ENCODE measurements around the gene SNX25. TPM values are rescaled to one million over a fixed set of nuclear protein-coding genes. Genes with fewer than 3 reads are reported as not detected.
"Not testable (repeated sequence)": the region's sequence is repeated elsewhere in the genome, so short reads cannot be mapped to it uniquely, and the experiment has no call there.

SNX25 gene
- total and polyA plus RNA-seq, 8 donors: 4.8 to 15.0 (median 10.9) TPM

DNA sequence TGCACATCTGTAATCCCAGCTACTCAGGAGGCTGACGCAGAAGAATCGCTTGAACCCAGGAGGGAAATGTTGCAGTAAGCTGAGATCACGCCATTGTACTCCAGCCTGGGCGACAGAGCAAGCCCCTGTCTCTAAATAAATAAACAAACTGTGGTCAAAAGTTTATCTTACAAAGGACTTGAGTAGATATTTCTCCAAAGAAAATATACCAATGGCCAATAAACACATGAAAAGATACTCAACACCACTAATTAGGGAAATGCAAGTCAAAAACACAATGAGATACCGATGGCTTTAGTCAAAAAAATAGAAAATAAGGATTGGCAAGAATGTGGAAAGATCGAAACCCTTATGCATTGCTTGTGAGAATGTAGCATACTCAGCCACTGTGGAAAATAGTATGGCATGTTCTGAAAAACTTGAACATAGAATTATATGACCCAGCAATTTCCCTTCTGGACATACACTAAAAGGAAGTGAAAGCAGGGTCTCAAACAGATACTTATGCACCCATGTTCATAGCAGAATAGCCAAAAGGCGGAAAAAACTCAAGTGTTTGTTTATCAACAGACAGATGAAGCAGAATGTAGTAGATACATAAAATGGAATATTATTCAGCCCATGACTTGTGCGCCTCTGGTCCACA, 3.6 kb upstream of the SNX25 start:
- H3K36me3 ChIP-seq: no peaks in the 10 kb centered on the region
- no peak for FAIRE-seq
- peaks cover 12 to 25% (median 13%) of the 10 kb centered on the region in 3 donors for H3K4me1 ChIP-seq
- no peak overlapping the region for H3K27ac ChIP-seq
- no peak overlapping the region for H3K4me3 ChIP-seq
- H3K9me3 ChIP-seq: no peaks in the 10 kb centered on the region
- no peak for DNase-seq
- no peak for ATAC-seq
- TF ChIP-seq, protein P1, sequence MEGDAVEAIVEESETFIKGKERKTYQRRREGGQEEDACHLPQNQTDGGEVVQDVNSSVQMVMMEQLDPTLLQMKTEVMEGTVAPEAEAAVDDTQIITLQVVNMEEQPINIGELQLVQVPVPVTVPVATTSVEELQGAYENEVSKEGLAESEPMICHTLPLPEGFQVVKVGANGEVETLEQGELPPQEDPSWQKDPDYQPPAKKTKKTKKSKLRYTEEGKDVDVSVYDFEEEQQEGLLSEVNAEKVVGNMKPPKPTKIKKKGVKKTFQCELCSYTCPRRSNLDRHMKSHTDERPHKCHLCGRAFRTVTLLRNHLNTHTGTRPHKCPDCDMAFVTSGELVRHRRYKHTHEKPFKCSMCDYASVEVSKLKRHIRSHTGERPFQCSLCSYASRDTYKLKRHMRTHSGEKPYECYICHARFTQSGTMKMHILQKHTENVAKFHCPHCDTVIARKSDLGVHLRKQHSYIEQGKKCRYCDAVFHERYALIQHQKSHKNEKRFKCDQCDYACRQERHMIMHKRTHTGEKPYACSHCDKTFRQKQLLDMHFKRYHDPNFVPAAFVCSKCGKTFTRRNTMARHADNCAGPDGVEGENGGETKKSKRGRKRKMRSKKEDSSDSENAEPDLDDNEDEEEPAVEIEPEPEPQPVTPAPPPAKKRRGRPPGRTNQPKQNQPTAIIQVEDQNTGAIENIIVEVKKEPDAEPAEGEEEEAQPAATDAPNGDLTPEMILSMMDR (IDR thresholded peaks at IDR 0.05): no peak
- no peaks in the 10 kb centered on the region for H3K27me3 ChIP-seq
- intact Hi-C loops (cut with DNase I): no loop called here
- WGBS, 2 donors: 88 to 94% methylated on average over 8 of the region's 8 CpGs

DNA sequence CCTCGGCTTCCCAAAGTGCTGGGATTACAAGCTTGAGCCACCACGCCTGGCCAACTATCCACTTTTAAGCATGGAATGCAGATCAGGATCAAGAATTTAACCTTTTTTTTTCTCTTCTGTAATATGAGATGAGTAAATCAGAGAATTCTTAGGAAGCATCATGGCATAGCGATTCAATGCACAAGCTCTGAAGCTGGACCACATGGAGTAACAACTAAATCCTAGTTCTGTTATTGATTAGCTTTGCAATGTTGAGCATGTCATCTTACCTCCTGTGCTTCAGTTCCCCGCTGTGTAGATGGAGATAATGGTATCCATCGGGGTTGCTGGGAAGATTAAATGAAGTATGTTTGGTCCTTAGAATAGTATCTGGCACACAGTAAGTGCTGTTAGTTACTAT, 1.9 kb upstream of the SNX25 start:
- ATAC-seq: no peak
- intact Hi-C loops (cut with DNase I): no loop called here
- 93% methylated on average over 5 of the region's 5 CpGs for WGBS, 2 donors

DNA sequence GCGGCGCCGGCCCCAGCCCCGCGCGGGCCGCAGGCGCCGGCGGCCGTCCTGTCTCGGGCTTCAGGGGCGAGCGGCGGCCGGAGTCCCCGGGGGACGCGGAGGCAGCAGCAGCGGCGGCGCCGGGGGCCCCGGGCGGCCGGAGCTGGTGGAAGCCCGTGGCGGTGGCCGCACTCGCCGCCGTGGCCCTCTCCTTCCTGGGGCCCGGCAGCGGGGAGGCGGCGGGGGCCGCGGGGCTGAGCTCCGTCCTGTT, 379 bp downstream of the SNX25 start:
- Histone ChIP-seq H3K4me1 (peaks cover 0 to 11% (median 8%) of the 10 kb centered on the region in 3 donors), H3K27ac (peak overlapping the region; percentile 78 to 92 (median 86)), H3K4me3 (peak overlapping the region; percentile 38 to 79 (median 65))
- H3K36me3 ChIP-seq; H3K9me3 ChIP-seq; intact Hi-C loops (cut with DNase I); DNase-seq; H3K27me3 ChIP-seq; FAIRE-seq: not testable (repeated sequence)
- peak in 1 of 4 donors; percentile 1 for ATAC-seq
- 0 to 1% methylated on average over 6 to 39 of the region's 39 CpGs for WGBS, 2 donors

More for the DNA sequence above, 1.9 kb upstream of the SNX25 start:
- Histone ChIP-seq H3K36me3 (no peaks in the 10 kb centered on the region), H3K4me1 (peaks cover 12 to 20% (median 14%) of the 10 kb centered on the region in 3 donors), H3K27me3 (no peaks in the 10 kb centered on the region), H3K9me3 (no peaks in the 10 kb centered on the region), H3K27ac (no peak overlapping the region), H3K4me3 (no peak overlapping the region)
- no peak for FAIRE-seq
- DNase-seq: no peak
- TF ChIP-seq, protein P1 (IDR thresholded peaks at IDR 0.05): no peak

DNA sequence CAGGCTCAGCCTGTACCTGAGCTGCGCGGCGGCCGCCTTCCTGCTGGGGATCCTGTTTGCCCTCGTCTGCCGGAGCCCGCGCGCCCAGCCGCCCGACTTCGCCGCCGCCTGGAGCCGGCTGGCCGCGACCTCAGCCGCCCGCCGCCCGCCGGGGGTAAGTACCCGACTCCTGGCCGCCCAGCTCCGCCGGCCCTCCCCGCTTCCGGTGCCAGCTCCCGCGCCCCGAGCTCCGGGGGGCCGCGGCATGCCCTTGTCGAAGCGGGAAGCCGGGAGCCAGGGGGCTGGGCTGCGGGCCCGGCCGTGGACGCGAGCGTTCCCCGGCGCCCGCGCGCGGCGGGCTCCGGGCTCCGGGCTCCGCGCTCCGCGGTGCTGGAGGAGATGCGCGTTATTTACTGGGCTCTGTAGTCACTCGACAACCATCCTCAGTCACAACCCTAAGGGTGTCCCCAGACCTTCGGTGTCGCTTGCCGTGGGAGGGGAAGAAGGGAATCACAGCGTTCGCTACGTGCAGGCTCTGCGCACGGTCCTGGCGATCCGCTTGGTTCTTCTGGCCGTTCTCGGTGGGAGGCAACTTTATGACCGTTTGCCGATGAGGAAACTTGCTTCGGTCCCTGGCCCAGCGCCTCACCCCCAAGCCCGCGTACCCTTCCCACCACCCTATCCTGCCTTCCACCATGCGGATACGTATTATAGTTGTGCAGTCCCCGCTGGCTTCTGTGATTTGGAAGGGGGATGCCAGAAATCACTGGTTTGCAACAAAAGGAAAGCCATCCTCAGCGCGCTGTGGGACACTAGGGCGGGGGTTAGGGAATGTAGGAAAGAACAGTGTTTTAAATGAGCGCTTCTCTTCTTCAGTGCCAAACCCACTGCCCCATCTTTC, 944 bp downstream of the SNX25 start:
- H3K4me1 ChIP-seq: peaks cover 0 to 11% (median 7%) of the 10 kb centered on the region in 3 donors
- FAIRE-seq: no peak
- no peaks in the 10 kb centered on the region for H3K36me3 ChIP-seq
- intact Hi-C loops (cut with DNase I): no loop called here
- TF ChIP-seq, protein P1 (IDR thresholded peaks at IDR 0.05): no peak
- whole genome bisulfite sequencing, 2 donors: 0 to 1% methylated on average over 50 to 84 of the region's 84 CpGs
- peak overlapping the region; percentile 78 to 92 (median 86) for H3K27ac ChIP-seq
- no peaks in the 10 kb centered on the region for H3K27me3 ChIP-seq
- H3K9me3 ChIP-seq: no peaks in the 10 kb centered on the region
- peak overlapping the region; percentile 38 to 79 (median 65) for H3K4me3 ChIP-seq
- peak; percentile 51 to 82 (median 69) for DNase-seq
- ATAC-seq: peak; percentile 18 to 49 (median 36)

DNA sequence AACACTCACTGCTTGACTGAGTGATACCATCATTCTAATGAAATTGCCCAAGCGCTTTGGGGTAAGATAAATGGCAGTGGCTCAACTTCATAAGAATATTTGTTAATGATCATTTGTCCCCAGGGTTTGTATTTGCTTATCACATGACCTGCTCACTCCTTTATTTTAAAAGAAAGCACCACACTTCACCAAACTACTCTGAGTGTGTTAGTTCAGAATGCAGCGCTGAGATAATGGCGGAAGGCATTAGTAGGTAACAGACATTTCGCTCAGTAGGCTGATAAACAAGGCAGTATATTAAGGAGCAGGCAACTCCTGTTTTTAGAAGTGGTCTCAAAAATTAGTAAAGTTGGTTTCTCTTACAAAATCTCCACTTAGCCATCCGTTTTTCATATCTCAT, 1.6 kb downstream of the SNX25 start:
- peak overlapping the region; percentile 38 to 79 (median 65) for H3K4me3 ChIP-seq
- H3K27me3 ChIP-seq: no peaks in the 10 kb centered on the region
- peaks cover 0 to 14% (median 7%) of the 10 kb centered on the region in 3 donors for H3K4me1 ChIP-seq
- TF ChIP-seq, protein P1 (IDR thresholded peaks at IDR 0.05): no peak
- no peak for FAIRE-seq
- ATAC-seq: no peak
- DNase-seq: no peak
- H3K9me3 ChIP-seq: no peaks in the 10 kb centered on the region
- 11 to 18% methylated on average over 5 of the region's 5 CpGs for WGBS, 2 donors
- H3K36me3 ChIP-seq: no peaks in the 10 kb centered on the region
- intact Hi-C loops (cut with DNase I): no loop called here
- H3K27ac ChIP-seq: peak overlapping the region; percentile 78 to 92 (median 86)
